PC-3 (cell line): ENCODE data around the gene TCF20. TPM values are rescaled to one million over a fixed set of nuclear protein-coding genes. Genes with fewer than 3 reads are reported as not detected.

Experiments used
- ATAC-seq: fragments of 200-7000 bp; cut with Tn5 transposase; 2 replicates; pipeline ENCODE4 v1.9.1; 2020; ENCODE audit warnings: mild to moderate bottlenecking, moderate library complexity
- BruUV-seq: library from RNA; stranded (reverse); fragments of 400-500 nt; replicated peaks from 2 replicates; lab custom pipeline; 2021; lab: Mats Ljungman, UMichigan
- CTCF ChIA-PET: fragments of 300-600 bp; sonication (Branson Sonifier 250); formaldehyde crosslinking; loops from one replicate; lab custom pipeline; 2022; ENCODE audit warnings: antibody characterized with exemption; lab: Charles Lee
- POLR2A ChIA-PET: fragments of 300-600 bp; sonication (Branson Sonifier 250); formaldehyde crosslinking; loops from one replicate; lab custom pipeline; 2022; ENCODE audit warnings: antibody characterized with exemption; ENCODE audit not compliant: unreplicated experiment; lab: Charles Lee
- DNase-seq: peaks from one replicate; pipeline ENCODE4 v3.0.0-alpha.2; 2015
- H2AFZ ChIP-seq: fragments of 300-600 bp; sonication (generic); 2 replicates; pipeline ENCODE4 v1.6.0; 2016; ENCODE audit warnings: antibody characterized with exemption, low read length
- H3F3A ChIP-seq: fragments of 300-600 bp; sonication (generic); one replicate; pipeline ENCODE4 v1.6.0; 2017; ENCODE audit warnings: antibody characterized with exemption, low read length, control low read depth, mild to moderate bottlenecking; ENCODE audit not compliant: unreplicated experiment
- H3K27ac ChIP-seq: fragments of 300-600 bp; sonication (generic); 2 replicates; pipeline ENCODE4 v1.5.1; 2016; ENCODE audit warnings: mild to moderate bottlenecking, low read length
- H3K27me3 ChIP-seq: fragments of 300-600 bp; sonication (generic); 2 replicates; pipeline ENCODE4 v1.6.1; 2016; ENCODE audit warnings: low read length, mixed read lengths
- H3K36me3 ChIP-seq: fragments of 300-600 bp; sonication (generic); 2 replicates; pipeline ENCODE4 v1.6.1; 2016; ENCODE audit warnings: low read depth, mixed run types, low read length, mixed read lengths
- H3K4me1 ChIP-seq: fragments of 300-600 bp; sonication (generic); 2 replicates; pipeline ENCODE4 v1.5.1; 2016; ENCODE audit warnings: low read length; ENCODE audit not compliant: insufficient read depth
- H3K4me2 ChIP-seq: fragments of 300-600 bp; sonication (generic); 2 replicates; pipeline ENCODE4 v1.6.0; 2016; ENCODE audit warnings: low read length
- H3K4me3 ChIP-seq: fragments of 300-600 bp; sonication (generic); 2 replicates; pipeline ENCODE4 v1.5.1; 2016; ENCODE audit warnings: mild to moderate bottlenecking, low read length, mixed read lengths
- H3K79me2 ChIP-seq: fragments of 300-600 bp; sonication (generic); 2 replicates; pipeline ENCODE4 v1.6.1; 2017; ENCODE audit warnings: low read length, mixed read lengths
- H3K9ac ChIP-seq: fragments of 300-600 bp; sonication (generic); 2 replicates; pipeline ENCODE4 v1.6.0; 2016; ENCODE audit warnings: mild to moderate bottlenecking, low read length
- H3K9me2 ChIP-seq: fragments of 300-600 bp; sonication (generic); replicated peaks from 2 replicates; pipeline ENCODE4 v1.6.1; 2016; ENCODE audit warnings: mixed run types, low read length, mixed read lengths
- H3K9me3 ChIP-seq: fragments of 300-600 bp; sonication (generic); 2 replicates; pipeline ENCODE4 v1.6.1; 2016; ENCODE audit warnings: low read length, mixed read lengths
- H4K20me1 ChIP-seq: fragments of 300-600 bp; sonication (generic); 2 replicates; pipeline ENCODE4 v1.6.1; 2016; ENCODE audit warnings: low read length, mixed read lengths
- CTCF ChIP-seq: fragments of 300-600 bp; sonication (generic); conservative IDR thresholded peaks from 2 replicates; pipeline ENCODE4 v1.5.1; 2017; ENCODE audit warnings: antibody characterized with exemption, low read depth, mild to moderate bottlenecking, low read length
- EZH2 ChIP-seq: fragments of 300-600 bp; sonication (generic); IDR thresholded peaks from one replicate; pipeline ENCODE4 v1.6.1; 2017; ENCODE audit warnings: antibody characterized with exemption, mild to moderate bottlenecking, low read length; ENCODE audit not compliant: unreplicated experiment
- EZH2phosphoT487 ChIP-seq: fragments of 300-600 bp; sonication (generic); IDR thresholded peaks from 2 replicates; pipeline ENCODE4 v1.6.1; 2018; ENCODE audit warnings: mild to moderate bottlenecking, antibody characterized with exemption, low read length, borderline replicate concordance
- intact Hi-C: fragments of 100-400 bp; cut with micrococcal nuclease; formaldehyde crosslinking; loops from 2 replicates; pipeline ENCODE4 v1.9.0; 2023
- total RNA-seq: library from RNA; depleted of rRNA; stranded (reverse); fragments of >200 nt; gene quantifications from 2 replicates; pipeline ENCODE4 v1.2.3, GENCODE V29; 2014

Gene TCF20
- total RNA-seq, 1 experiment from 2014 or later = 36.0 TPM

- Histone ChIP-seq H3K4me2 (no peak overlapping the region), H3K4me1 (no peaks in the 10 kb centered on the region), H3K9ac (no peak overlapping the region), H3K4me3 (no peak overlapping the region), H3K9me2 (no peaks in the 10 kb centered on the region), H3K9me3 (no peaks in the 10 kb centered on the region), H3K27me3 (no peaks in the 10 kb centered on the region), H3K79me2 (no peaks in the 10 kb centered on the region), H4K20me1 (no peaks in the 10 kb centered on the region), H3K27ac (no peak overlapping the region), H2AFZ (no peak overlapping the region), H3F3A (no peaks in the 10 kb centered on the region), H3K36me3 (no peaks in the 10 kb centered on the region)
- no peak for DNase-seq
- POLR2A ChIA-PET = no interaction called here
- BruUV-seq = no TSS peak
- TF ChIP-seq EZH2 = no peak
- no peak for TF ChIP-seq CTCF
- TF ChIP-seq EZH2phosphoT487 = no peak
- no peak for ATAC-seq
- intact Hi-C loops = no loop called here
- CTCF ChIA-PET = interaction anchor here (0.5 kb wide), 1 partner anchor 355 kb away, joined by 5 read pairs; no protein-coding TSS in a partner anchor
Measured at GRCh38 chr22:42284643-42285181, 14.3 kb upstream of the TCF20 start.

GRCh38 chr22:42284202-42284591 is 13.7 kb upstream of the TCF20 start:
- Histone ChIP-seq H3K4me1 (no peaks in the 10 kb centered on the region), H3F3A (no peaks in the 10 kb centered on the region), H3K4me3 (no peak overlapping the region), H3K27ac (no peak overlapping the region), H3K9me3 (no peaks in the 10 kb centered on the region), H2AFZ (no peak overlapping the region), H4K20me1 (no peaks in the 10 kb centered on the region), H3K79me2 (no peaks in the 10 kb centered on the region), H3K9ac (no peak overlapping the region), H3K27me3 (no peaks in the 10 kb centered on the region), H3K9me2 (no peaks in the 10 kb centered on the region), H3K36me3 (no peaks in the 10 kb centered on the region), H3K4me2 (no peak overlapping the region)
- BruUV-seq = no TSS peak
- ChIA-PET POLR2A (no interaction called here), CTCF (no interaction called here)
- intact Hi-C loops = no loop called here
- DNase-seq (no peak), ATAC-seq (no peak)
- no peak for TF ChIP-seq CTCF
- no peak for TF ChIP-seq EZH2
- TF ChIP-seq EZH2phosphoT487 = no peak

- Histone ChIP-seq H3K36me3 (no peaks in the 10 kb centered on the region), H3F3A (no peaks in the 10 kb centered on the region), H3K27me3 (no peaks in the 10 kb centered on the region), H3K9ac (no peak overlapping the region), H3K4me1 (no peaks in the 10 kb centered on the region), H3K79me2 (no peaks in the 10 kb centered on the region), H3K9me2 (no peaks in the 10 kb centered on the region), H3K9me3 (no peaks in the 10 kb centered on the region), H3K27ac (no peak overlapping the region), H4K20me1 (no peaks in the 10 kb centered on the region), H3K4me3 (no peak overlapping the region), H3K4me2 (no peak overlapping the region), H2AFZ (no peak overlapping the region)
- ATAC-seq = no peak
- no TSS peak for BruUV-seq
- CTCF ChIA-PET = no interaction called here
- POLR2A ChIA-PET = no interaction called here
- no peak for DNase-seq
- TF ChIP-seq CTCF (no peak), EZH2 (no peak)
- intact Hi-C loops = no loop called here
Measured at GRCh38 chr22:42283278-42284201, 13.1 kb upstream of the TCF20 start.
